Naive thymus-derived CD8-positive, alpha-beta T cell (primary cell): ENCODE results near the gene MRGPRE. TPM values are rescaled to one million over a fixed set of nuclear protein-coding genes. Genes with fewer than 3 reads are reported as not detected.

Experiments used
- ATAC-seq, 2 donors: fragments of 150-1000 bp; cut with Tn5 transposase in 1 of 2; sonication (Bioruptor Pico), chemical (Tn5 transposase) in 1 of 2; 1 replicate in 1 of 2; 2 replicates in 1 of 2; pipeline ENCODE4 v1.10.0; 2021; ENCODE audit warnings: mild to moderate bottlenecking in 2 of 2, moderate library complexity in 2 of 2
- POLR2A ChIA-PET: fragments of 350-600 bp; sonication (Branson Sonifier 250); formaldehyde crosslinking; loops from one replicate; lab custom pipeline; 2021; ENCODE audit warnings: antibody characterized with exemption; lab: Charles Lee
- DNase-seq, 10 donors: peaks; one replicate each; pipeline versions ENCODE4 v3.0.0 to v3.0.0-alpha.2; 2020 to 2022
- H3K27ac Mint-ChIP-seq, 10 donors: one replicate each; pipeline ENCODE4 v1.8.0; 2020 to 2022; ENCODE audit warnings: mild to moderate bottlenecking in 10 of 10, mixed read lengths in 10 of 10, moderate library complexity in 4 of 10, inconsistent platforms in 1 of 10
- H3K27me3 Mint-ChIP-seq, 5 donors: one replicate each; pipeline ENCODE4 v1.8.0; 2021 to 2022; ENCODE audit warnings: mixed read lengths in 5 of 5
- H3K36me3 Mint-ChIP-seq, 3 donors: one replicate each; pipeline ENCODE4 v1.8.0; 2020 to 2022; ENCODE audit warnings: mixed read lengths in 3 of 3, mild to moderate bottlenecking in 2 of 3, inconsistent platforms in 1 of 3
- H3K4me1 Mint-ChIP-seq, 4 donors: one replicate each; pipeline ENCODE4 v1.8.0; 2021 to 2022; ENCODE audit warnings: mixed read lengths in 4 of 4
- H3K4me3 Mint-ChIP-seq, 10 donors: one replicate each; pipeline ENCODE4 v1.8.0; 2020 to 2022; ENCODE audit warnings: mild to moderate bottlenecking in 10 of 10, mixed read lengths in 10 of 10, moderate library complexity in 6 of 10, inconsistent platforms in 1 of 10
- H3K9me3 Mint-ChIP-seq, 9 donors: one replicate each; pipeline ENCODE4 v1.8.0; 2020 to 2022; ENCODE audit warnings: mixed read lengths in 9 of 9, mild to moderate bottlenecking in 3 of 9, inconsistent platforms in 1 of 9, moderate library complexity in 1 of 9
- polyA plus RNA-seq, 3 donors: library from polyadenylated mRNA; unstranded; fragments of 300-500 nt; fragmentation: Illumina TruSeq; gene quantifications; one replicate each; pipeline ENCODE4 v1.2.3, GENCODE V29; 2021
- total RNA-seq, 8 experiments: library from RNA in 2 of 8; stranded (reverse) in 2 of 8; gene quantifications; one replicate each; pipeline ENCODE4 v1.2.3 and lab custom pipeline; 2021 to 2026

Gene MRGPRE
- total and polyA plus RNA-seq, 5 experiments from 2014 or later: not detected

DNA sequence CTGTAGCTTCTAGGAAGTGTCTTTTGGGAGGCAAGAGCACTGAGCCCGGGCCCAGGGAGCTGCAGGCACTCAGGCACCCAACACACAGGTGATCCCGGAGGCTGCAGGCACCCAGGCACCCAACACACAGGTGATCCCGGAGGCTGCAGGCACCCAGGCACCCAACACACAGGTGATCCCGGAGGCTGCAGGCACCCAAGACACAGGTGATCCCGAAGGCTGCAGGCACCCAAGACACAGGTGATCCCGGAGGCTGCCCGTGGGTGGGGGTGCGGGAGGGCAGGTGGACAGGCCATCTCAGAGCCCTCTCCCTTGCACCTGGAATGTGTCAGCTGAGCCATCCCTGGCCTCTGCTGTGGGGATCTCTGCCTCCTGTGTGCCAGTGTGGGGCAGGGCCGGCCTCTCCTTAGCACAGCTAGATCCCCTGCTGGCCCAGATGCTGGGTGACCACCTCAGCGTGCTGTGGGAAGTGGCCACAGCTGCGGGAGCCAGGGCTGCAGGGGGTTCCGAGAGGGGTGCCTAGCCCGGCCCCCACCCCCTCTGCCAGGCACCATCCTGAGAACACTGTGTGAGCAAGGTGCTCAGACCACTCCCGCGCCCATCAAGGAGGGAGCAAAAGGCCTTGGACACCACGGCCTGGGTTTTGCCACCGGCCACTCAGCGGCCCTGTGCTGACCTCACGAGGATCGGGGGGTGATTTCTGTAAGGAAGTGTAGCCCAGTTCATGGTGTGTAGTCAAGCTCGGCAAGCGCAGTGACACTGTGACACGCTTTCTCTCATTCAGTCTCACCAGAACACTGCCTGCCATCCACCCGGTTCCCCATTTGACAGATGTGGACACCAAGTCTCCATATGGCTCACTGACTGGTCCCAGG lies 27.8 kb downstream of the MRGPRE start:
- Mint-ChIP-seq H3K27ac (peak overlapping the region in 2 of 10 donors; percentile 17 to 35), H3K36me3 (no peaks in the 10 kb centered on the region), H3K27me3 (peaks cover 0 to 8% (median 3%) of the 10 kb centered on the region in 5 donors), H3K9me3 (peaks cover 0 to 6% (median 0%) of the 10 kb centered on the region in 9 donors), H3K4me3 (no peak overlapping the region), H3K4me1 (peaks cover 4 to 29% (median 11%) of the 10 kb centered on the region in 4 donors)
- POLR2A ChIA-PET: no interaction called here
- ATAC-seq: no peak
- peak in 1 of 10 donors; percentile 50 for DNase-seq

DNA sequence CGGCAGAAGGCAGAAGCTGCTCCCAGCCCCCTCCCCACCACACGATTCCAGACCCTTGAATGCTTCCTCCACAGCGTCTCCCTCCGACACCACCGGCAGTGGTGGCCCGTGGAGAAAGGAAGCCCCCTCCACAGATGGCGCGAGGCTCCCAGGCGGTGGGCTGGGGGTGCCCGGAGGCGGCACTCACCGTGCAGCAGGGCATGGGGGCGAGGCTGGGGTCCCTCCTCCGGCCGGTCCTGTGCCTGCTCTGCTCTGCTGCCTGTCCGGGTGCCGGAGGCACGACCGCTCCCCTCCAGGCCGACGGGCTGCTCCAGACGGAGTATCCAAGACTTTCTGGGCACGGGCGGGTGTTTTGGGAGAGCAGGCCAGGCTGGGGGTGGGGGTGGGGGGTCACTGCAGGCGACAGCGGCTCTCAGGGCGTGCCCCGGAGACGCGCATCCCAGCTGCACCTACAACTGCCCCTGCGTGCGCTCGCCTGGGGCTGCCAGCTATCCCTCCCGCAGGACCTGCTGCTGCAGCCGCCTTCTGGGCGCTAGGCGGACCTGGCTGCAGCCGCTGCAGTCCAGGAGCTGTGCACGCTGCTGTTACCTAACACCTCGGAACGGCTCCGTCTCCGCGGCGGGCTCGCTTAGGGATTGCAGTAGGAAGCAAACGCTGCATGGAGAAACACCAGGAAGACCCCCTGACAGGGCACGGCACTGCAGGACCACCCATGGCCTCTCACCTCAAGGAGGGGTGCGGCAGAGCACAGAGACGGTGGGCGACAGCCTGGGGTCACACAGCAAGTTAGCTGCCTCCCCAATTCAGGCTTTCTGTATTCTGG lies 28.8 kb downstream of the MRGPRE start:
- DNase-seq (peak in 1 of 10 donors; percentile 48), ATAC-seq (peak in 1 of 2 donors; percentile 5)
- Mint-ChIP-seq H3K9me3 (peaks cover 0 to 6% (median 0%) of the 10 kb centered on the region in 9 donors), H3K27me3 (peaks cover 0 to 11% (median 4%) of the 10 kb centered on the region in 5 donors), H3K4me1 (peaks cover 4 to 29% (median 11%) of the 10 kb centered on the region in 4 donors), H3K4me3 (peak overlapping the region in 3 of 10 donors; percentile 26 to 64 (median 30)), H3K27ac (no peak overlapping the region), H3K36me3 (no peaks in the 10 kb centered on the region)
- POLR2A ChIA-PET: no interaction called here

DNA sequence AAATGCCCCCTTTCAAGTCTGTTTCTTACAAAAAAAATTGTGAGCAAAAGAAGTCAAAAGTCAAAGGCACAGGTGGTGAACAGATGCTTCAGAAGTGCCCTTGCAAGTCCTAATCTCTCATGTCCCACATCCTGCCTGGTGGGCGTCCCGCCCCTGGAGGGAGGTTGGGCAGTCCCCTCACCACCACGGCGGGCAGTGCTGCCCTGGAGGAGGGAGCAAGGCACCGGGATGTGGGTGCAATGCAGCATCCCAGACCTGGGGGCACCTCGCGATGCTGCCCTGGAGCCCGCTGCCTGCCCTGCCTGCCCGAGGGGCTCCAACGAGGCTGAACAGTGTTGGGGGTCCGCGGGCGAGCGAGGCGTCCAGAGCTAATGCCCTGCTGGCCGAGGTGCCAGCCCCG lies 29.5 kb downstream of the MRGPRE start:
- Mint-ChIP-seq H3K4me3 (peak overlapping the region; percentile 4 to 84 (median 72)), H3K4me1 (peaks cover 4 to 29% (median 11%) of the 10 kb centered on the region in 4 donors), H3K36me3 (no peaks in the 10 kb centered on the region), H3K9me3 (peaks cover 0 to 6% (median 0%) of the 10 kb centered on the region in 9 donors), H3K27me3 (peaks cover 0 to 12% (median 5%) of the 10 kb centered on the region in 5 donors), H3K27ac (peak overlapping the region in 7 of 10 donors; percentile 11 to 77 (median 36))
- ATAC-seq: peak; percentile 53 to 91
- POLR2A ChIA-PET: no interaction called here
- peak in 7 of 10 donors; percentile 7 to 64 (median 40) for DNase-seq

DNA sequence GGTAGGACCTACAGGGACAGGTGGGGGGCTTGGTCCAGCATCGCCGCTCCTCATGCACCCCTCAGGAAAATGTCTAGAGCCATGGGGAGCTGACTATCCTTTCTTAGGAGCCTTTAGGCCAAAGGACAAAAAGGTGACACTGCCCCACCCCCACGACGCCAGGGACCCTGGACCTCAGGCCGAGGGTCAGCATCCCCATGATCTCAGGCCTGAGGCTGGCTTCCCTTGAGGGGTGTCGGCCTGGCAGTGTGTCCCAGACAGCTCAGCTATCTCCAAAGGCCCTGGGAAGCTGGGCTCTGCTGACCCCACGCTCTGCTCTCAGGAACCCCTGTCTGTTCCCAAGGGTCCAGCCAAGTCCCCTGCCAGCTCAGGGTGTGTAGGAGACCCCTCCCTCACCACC lies 29.9 kb downstream of the MRGPRE start:
- POLR2A ChIA-PET: interaction anchor here (1.2 kb wide), 1 partner anchor 93 kb away, joined by 3 read pairs; no protein-coding TSS in a partner anchor

DNA sequence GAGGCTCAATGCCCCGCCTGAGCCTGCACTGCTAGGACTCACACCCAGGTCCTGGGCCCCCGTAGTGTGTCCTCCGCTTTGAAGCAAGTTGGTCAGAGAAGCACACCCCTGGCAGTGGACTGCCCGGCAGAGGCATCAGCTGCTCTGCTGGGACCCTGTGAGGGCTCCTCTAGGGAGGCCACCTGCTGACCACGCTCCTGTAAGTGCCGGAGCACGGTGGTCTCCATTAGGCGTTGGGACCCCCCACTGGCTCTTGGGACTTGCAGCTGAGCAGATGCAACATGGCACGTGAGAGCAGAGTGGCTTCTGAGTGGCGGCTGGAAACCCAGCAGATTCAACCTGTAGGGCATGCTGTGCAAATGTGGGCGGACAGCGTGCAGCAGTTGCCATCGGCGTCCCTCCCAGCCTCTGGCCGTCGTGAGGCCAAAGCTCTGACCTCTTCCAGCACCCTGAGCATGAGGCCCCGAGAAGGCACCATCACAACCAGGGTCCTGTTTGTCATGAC lies 30.5 kb downstream of the MRGPRE start:
- Mint-ChIP-seq H3K9me3 (peaks cover 0 to 6% (median 0%) of the 10 kb centered on the region in 9 donors), H3K36me3 (no peaks in the 10 kb centered on the region), H3K27me3 (peaks cover 0 to 15% (median 5%) of the 10 kb centered on the region in 5 donors), H3K4me3 (peak overlapping the region in 1 of 10 donors; percentile 64), H3K4me1 (peaks cover 4 to 29% (median 11%) of the 10 kb centered on the region in 4 donors), H3K27ac (no peak overlapping the region)
- POLR2A ChIA-PET: interaction anchor here (1.2 kb wide), 1 partner anchor 92 kb away, joined by 3 read pairs; no protein-coding TSS in a partner anchor
- ATAC-seq (no peak), DNase-seq (no peak)

More for the DNA sequence above, 29.9 kb downstream of the MRGPRE start:
- ATAC-seq (no peak), DNase-seq (peak in 1 of 10 donors; percentile 35)
- H3K27ac Mint-ChIP-seq: peak overlapping the region in 7 of 10 donors; percentile 11 to 77 (median 36)
- H3K4me1 Mint-ChIP-seq: peaks cover 4 to 29% (median 11%) of the 10 kb centered on the region in 4 donors
- peaks cover 0 to 6% (median 0%) of the 10 kb centered on the region in 9 donors for H3K9me3 Mint-ChIP-seq
- peaks cover 0 to 12% (median 5%) of the 10 kb centered on the region in 5 donors for H3K27me3 Mint-ChIP-seq
- H3K4me3 Mint-ChIP-seq: peak overlapping the region; percentile 4 to 84 (median 72)
- H3K36me3 Mint-ChIP-seq: no peaks in the 10 kb centered on the region

DNA sequence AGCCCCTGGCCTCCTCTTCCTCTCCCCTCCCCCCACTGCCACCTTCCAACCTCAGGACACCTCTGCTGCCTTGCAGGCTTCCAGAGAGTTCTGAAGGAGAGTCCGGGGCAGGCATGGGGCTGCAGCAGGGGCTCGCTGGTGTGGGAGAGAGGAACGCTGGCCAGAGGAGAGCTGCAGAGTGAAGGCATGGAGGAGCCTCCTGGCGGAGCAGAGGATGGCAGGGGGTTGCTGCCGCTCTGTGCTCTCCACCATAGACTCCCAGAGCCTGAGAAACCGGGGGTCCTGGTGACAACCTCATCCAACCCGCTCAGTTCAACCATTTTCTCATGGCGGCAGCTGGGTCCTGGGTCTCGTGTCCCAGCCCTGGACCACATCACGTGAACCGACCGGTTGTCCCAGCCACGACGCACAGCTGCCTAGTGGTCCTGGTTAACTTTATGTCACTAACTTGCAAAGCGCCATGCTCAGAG lies 31.1 kb downstream of the MRGPRE start:
- no peak overlapping the region for H3K27ac Mint-ChIP-seq
- H3K36me3 Mint-ChIP-seq: no peaks in the 10 kb centered on the region
- no peak overlapping the region for H3K4me3 Mint-ChIP-seq
- no peak for ATAC-seq
- POLR2A ChIA-PET: interaction anchor here (1.2 kb wide), 1 partner anchor 92 kb away, joined by 3 read pairs; no protein-coding TSS in a partner anchor
- DNase-seq: peak in 1 of 10 donors; percentile 53
- H3K4me1 Mint-ChIP-seq: peaks cover 4 to 29% (median 11%) of the 10 kb centered on the region in 4 donors
- H3K27me3 Mint-ChIP-seq: peaks cover 0 to 15% (median 5%) of the 10 kb centered on the region in 5 donors
- peaks cover 0 to 6% (median 0%) of the 10 kb centered on the region in 9 donors for H3K9me3 Mint-ChIP-seq

DNA sequence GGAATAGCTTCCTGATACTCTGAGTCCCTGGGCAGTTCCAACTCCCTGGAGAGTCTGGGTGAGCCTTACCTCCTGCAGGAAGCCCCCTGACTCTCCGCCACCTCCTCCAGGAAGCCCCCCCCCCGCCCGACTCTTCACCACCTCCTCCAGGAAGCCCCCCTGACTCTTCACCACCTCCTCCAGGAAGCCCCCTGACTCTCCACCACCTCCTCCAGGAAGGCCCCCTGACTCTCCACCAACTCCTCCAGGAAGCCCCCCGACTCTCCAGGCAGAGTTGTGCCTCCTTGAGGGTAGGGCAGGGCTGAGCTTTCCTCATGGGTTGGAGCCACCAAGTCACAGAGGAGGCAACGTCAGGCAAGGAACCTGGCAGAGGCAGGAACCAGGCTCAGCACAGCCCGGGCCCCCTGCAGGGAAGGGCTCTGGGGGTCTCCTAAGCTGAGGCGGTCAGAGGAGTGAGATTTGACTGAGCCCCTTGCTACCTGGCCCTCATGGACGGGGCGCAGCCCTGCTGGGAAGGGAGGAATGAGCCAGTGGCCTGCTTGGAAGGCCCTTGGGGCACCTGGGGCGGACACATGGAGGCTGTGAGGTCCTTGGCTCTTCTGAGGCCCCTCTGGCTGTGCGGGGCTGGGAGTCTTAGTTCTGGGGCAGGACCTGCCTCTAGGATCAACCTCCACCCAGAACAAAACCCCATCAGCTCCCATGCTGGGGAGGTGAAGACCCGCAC lies 31.7 kb downstream of the MRGPRE start:
- Mint-ChIP-seq H3K36me3 (no peaks in the 10 kb centered on the region), H3K4me1 (peaks cover 4 to 29% (median 9%) of the 10 kb centered on the region in 4 donors), H3K4me3 (no peak overlapping the region), H3K27me3 (peaks cover 0 to 18% (median 5%) of the 10 kb centered on the region in 5 donors), H3K27ac (no peak overlapping the region), H3K9me3 (peaks cover 0 to 6% (median 0%) of the 10 kb centered on the region in 9 donors)
- DNase-seq (peak in 1 of 10 donors; percentile 60), ATAC-seq (no peak)
- POLR2A ChIA-PET: no interaction called here

DNA sequence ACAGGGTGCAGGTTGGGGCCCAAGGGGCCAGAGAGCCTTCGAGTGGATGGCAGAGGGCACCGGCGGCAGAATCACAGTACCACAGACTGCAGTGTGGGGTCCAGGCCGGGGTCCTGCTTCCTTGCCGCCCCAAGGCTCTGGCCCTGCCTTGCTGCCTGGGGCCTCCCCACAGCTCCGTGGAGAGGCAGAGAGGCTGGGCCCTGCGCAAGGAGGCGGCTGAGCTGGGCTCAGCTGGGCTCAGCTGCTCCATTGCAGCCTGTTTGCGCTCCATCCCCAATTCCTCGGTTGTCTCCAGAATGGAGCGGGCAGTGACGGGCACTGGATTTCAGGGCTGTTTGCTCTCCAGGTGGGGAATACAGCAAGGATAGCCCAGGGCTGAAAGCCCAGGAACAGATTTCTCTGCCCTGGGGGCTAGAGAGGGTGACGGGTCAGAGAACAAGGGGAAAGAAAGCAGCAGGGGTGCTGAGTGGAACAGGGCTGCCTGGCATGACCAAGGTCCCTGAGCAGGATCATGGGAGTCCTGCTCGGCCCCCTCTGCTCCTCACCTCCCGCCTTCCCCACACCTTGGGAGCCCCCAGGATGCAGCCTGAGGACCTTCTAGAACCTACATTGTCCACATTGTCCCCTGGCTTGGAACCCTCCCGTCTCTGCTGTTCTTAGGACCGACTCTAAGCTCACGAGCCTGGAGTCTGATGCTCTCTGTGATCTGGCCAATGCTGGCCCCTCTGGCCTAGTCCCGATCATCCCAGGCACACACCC lies 32.5 kb downstream of the MRGPRE start:
- no peak for ATAC-seq
- peaks cover 3 to 21% (median 6%) of the 10 kb centered on the region in 4 donors for H3K4me1 Mint-ChIP-seq
- H3K27ac Mint-ChIP-seq: no peak overlapping the region
- H3K36me3 Mint-ChIP-seq: no peaks in the 10 kb centered on the region
- POLR2A ChIA-PET: no interaction called here
- peak in 1 of 10 donors; percentile 54 for DNase-seq
- peaks cover 0 to 18% (median 5%) of the 10 kb centered on the region in 5 donors for H3K27me3 Mint-ChIP-seq
- H3K9me3 Mint-ChIP-seq: peaks cover 0 to 4% (median 0%) of the 10 kb centered on the region in 9 donors
- H3K4me3 Mint-ChIP-seq: no peak overlapping the region

DNA sequence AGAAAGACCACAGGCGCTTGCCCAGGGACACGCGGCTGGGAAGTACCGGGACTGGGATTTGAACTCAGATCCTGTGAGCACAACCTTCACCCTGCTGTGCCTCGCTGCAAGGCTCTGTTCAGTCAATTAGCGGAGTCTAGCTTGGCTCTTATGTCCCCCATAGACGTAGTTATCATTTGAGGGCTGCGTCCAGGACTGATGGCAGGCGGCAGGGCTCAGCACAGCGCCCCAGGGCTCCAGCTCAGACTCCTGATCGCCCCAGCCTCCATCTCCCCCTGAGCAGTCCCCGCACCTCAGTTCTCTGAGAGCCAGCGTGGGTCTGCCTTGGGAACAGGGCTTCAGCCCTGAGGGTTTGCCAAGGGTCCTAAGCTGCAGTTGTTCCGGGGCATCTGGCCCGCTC lies 33.4 kb downstream of the MRGPRE start:
- no peak overlapping the region for H3K27ac Mint-ChIP-seq
- POLR2A ChIA-PET: no interaction called here
- no peak overlapping the region for H3K4me3 Mint-ChIP-seq
- no peak for ATAC-seq
- peak in 1 of 10 donors; percentile 5 for DNase-seq
- no peaks in the 10 kb centered on the region for H3K36me3 Mint-ChIP-seq
- peaks cover 0 to 18% (median 5%) of the 10 kb centered on the region in 5 donors for H3K27me3 Mint-ChIP-seq
- peaks cover 0 to 2% (median 0%) of the 10 kb centered on the region in 9 donors for H3K9me3 Mint-ChIP-seq
- peaks cover 3 to 21% (median 6%) of the 10 kb centered on the region in 4 donors for H3K4me1 Mint-ChIP-seq

DNA sequence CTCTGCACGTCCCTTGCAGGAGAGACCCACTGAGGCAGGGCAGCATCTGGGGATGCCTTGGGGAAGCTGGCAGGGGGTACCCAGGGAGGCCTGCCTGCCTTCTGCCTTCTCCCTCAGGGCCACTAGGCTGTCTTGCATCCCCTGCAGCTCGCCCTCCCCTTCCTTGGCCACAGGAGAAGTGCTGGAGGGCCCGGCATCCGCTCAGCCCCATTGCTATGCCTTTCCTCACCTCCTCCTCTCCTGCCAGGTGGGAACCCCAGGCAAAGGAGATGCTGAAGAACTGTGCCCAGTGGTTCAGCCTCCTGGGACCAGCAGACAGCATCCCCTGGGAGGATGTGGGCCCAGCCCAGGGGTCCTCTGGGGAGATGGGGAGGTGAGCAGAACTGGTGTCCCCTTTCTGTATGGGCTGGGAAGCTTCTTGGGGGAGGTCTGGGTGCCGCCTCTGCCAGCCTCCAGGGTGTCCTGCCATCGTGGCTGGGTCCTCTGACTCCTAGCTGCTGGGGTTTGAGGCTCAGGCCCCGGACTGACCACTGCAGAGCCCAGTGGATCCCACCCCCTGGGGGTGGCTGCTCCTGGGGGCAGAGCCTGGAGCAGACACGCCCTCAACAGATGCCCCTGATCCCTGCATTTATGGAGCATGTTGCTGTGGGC lies 34.2 kb downstream of the MRGPRE start:
- Mint-ChIP-seq H3K4me1 (peaks cover 3 to 21% (median 6%) of the 10 kb centered on the region in 4 donors), H3K27me3 (peaks cover 0 to 18% (median 5%) of the 10 kb centered on the region in 5 donors), H3K27ac (peak overlapping the region in 1 of 10 donors; percentile 13), H3K36me3 (no peaks in the 10 kb centered on the region), H3K4me3 (no peak overlapping the region), H3K9me3 (no peaks in the 10 kb centered on the region)
- POLR2A ChIA-PET: no interaction called here
- DNase-seq (no peak), ATAC-seq (no peak)
